GM12878 (cell line): ENCODE data around the gene USP37. TPM values are rescaled to one million over a fixed set of nuclear protein-coding genes. Genes with fewer than 3 reads are reported as not detected.

Source experiments
- ATAC-seq: fragments of 200-7000 bp; cut with Tn5 transposase; 3 replicates; pipeline ENCODE4 v1.9.1; 2020; ENCODE audit warnings: mild to moderate bottlenecking, moderate library complexity
- BruUV-seq: library from RNA; stranded (reverse); fragments of 400-500 nt; replicated peaks from 2 replicates; lab custom pipeline; 2021; lab: Mats Ljungman, UMichigan
- CTCF ChIA-PET: fragments of 300-600 bp; sonication (Branson Sonifier 250); formaldehyde crosslinking; extraction: SDS; loops from one replicate; lab custom pipeline; 2021; ENCODE audit warnings: inconsistent platforms; lab: Yijun Ruan, JAX
- POLR2A ChIA-PET: fragments of 350-600 bp; formaldehyde crosslinking; extraction: SDS; loops from one replicate; lab custom pipeline; 2021; ENCODE audit warnings: inconsistent platforms; lab: Charles Lee
- RAD21 ChIA-PET: fragments of 300-600 bp; sonication (Branson Sonifier 250); formaldehyde crosslinking; loops from one replicate; lab custom pipeline; 2023; ENCODE audit warnings: antibody characterized with exemption; ENCODE audit not compliant: unreplicated experiment; lab: Charles Lee
- SMC1A ChIA-PET: fragments of 300-600 bp; sonication (Branson Sonifier 250); formaldehyde crosslinking; loops from one replicate; lab custom pipeline; 2023; ENCODE audit not compliant: unreplicated experiment, uncharacterized antibody; lab: Charles Lee
- DNase-seq: peaks from one replicate; pipeline ENCODE4 v3.0.0-alpha.2; 2011; ENCODE audit warnings: low read depth, low spot score
- FAIRE-seq: peaks from 3 replicates; lab custom pipeline; 2011; peaks lifted over from hg19 to GRCh38; lab: Jason Lieb, UNC
- H2AFZ ChIP-seq: 2 replicates; pipeline ENCODE4 v1.6.0; 2011; ENCODE audit warnings: low read depth, low read length, control low read depth; ENCODE audit not compliant: control insufficient read depth
- H3K27ac ChIP-seq: 2 replicates; pipeline ENCODE4 v1.5.1; 2011; ENCODE audit warnings: control low read depth; ENCODE audit not compliant: control insufficient read depth, insufficient read depth
- H3K27me3 ChIP-seq, 2 experiments: replicated peaks in 1 of 2; 2 replicates each; pipeline versions ENCODE4 v1.6.0 to v1.6.1; 2011; ENCODE audit warnings: low read length in 1 of 2; ENCODE audit not compliant: control insufficient read depth in 2 of 2, insufficient read depth in 2 of 2
- H3K36me3 ChIP-seq, 2 experiments: 2 replicates each; pipeline ENCODE4 v1.5.1; 2011; ENCODE audit warnings: low read length in 1 of 2; ENCODE audit not compliant: control insufficient read depth in 2 of 2, insufficient read depth in 2 of 2
- H3K4me1 ChIP-seq: 2 replicates; pipeline ENCODE4 v1.6.1; 2011; ENCODE audit warnings: mild to moderate bottlenecking, low read length, moderate library complexity, mixed read lengths; ENCODE audit not compliant: control insufficient read depth, insufficient read depth
- H3K4me2 ChIP-seq: 2 replicates; pipeline ENCODE4 v1.6.0; 2011; ENCODE audit warnings: control low read depth; ENCODE audit not compliant: control insufficient read depth, insufficient read depth
- H3K4me3 ChIP-seq: fragments of 200-600 bp; sonication (generic); 2 replicates; pipeline ENCODE4 v1.5.1; 2016
- H3K79me2 ChIP-seq: 2 replicates; pipeline ENCODE4 v1.6.0; 2011; ENCODE audit warnings: low read length; ENCODE audit not compliant: control insufficient read depth, insufficient read depth
- H3K9ac ChIP-seq: 2 replicates; pipeline ENCODE4 v1.8.0; 2011; ENCODE audit warnings: low read length, control low read depth, mixed read lengths; ENCODE audit not compliant: control insufficient read depth, insufficient read depth
- H3K9me3 ChIP-seq: replicated peaks from 3 replicates; pipeline ENCODE4 v1.5.1; 2011; ENCODE audit warnings: mild to moderate bottlenecking, low read length; ENCODE audit not compliant: control insufficient read depth, insufficient read depth
- H4K20me1 ChIP-seq: 2 replicates; pipeline ENCODE4 v1.6.0; 2011; ENCODE audit not compliant: control insufficient read depth, insufficient read depth
- BHLHE40 ChIP-seq, 2 experiments: fragments of 450-650 bp in 1 of 2; IDR thresholded peaks; 2 replicates each; pipeline ENCODE4 v1.6.1; 2011 to 2017; ENCODE audit warnings: low read depth in 2 of 2, borderline replicate concordance in 1 of 2, improper control_type of control experiment in 1 of 2, low read length in 1 of 2, mild to moderate bottlenecking in 1 of 2
- CHD1 ChIP-seq: IDR thresholded peaks from 2 replicates; pipeline ENCODE4 v1.6.1; 2012; ENCODE audit warnings: low read depth, low read length, improper control_type of control experiment
- FOXM1 ChIP-seq: IDR thresholded peaks from 2 replicates; pipeline ENCODE4 v1.6.1; 2012; ENCODE audit warnings: low read depth, mild to moderate bottlenecking, inconsistent platforms, low read length, moderate library complexity
- GABPA ChIP-seq: IDR thresholded peaks from 2 replicates; pipeline ENCODE4 v1.6.1; 2014; ENCODE audit warnings: antibody characterized with exemption, low read depth, mild to moderate bottlenecking, inconsistent platforms
- GATAD2B ChIP-seq: fragments of 450-650 bp; conservative IDR thresholded peaks from 2 replicates; pipeline ENCODE4 v1.6.1; 2017; ENCODE audit warnings: low read depth, mild to moderate bottlenecking, moderate library complexity
- PAX5 ChIP-seq: IDR thresholded peaks from 2 replicates; pipeline ENCODE4 v1.6.1; 2011; ENCODE audit warnings: low read depth, low read length, borderline replicate concordance
- PML ChIP-seq: IDR thresholded peaks from 2 replicates; pipeline ENCODE4 v1.6.1; 2012; ENCODE audit warnings: low read length, inconsistent platforms
- POLR2AphosphoS5 ChIP-seq: IDR thresholded peaks from 2 replicates; pipeline ENCODE4 v1.6.1; 2011; ENCODE audit warnings: mild to moderate bottlenecking, low read length, inconsistent platforms
- RB1 ChIP-seq: fragments of 450-650 bp; formaldehyde crosslinking; IDR thresholded peaks from 2 replicates; pipeline ENCODE4 v1.6.1; 2017; ENCODE audit warnings: mild to moderate bottlenecking, borderline replicate concordance
- SMC3 ChIP-seq: IDR thresholded peaks from 2 replicates; pipeline ENCODE4 v1.6.1; 2011; ENCODE audit warnings: low read length, improper control_type of control experiment, borderline replicate concordance
- SPI1 ChIP-seq: IDR thresholded peaks from 2 replicates; pipeline ENCODE4 v1.6.1; 2011; ENCODE audit warnings: low read depth, mild to moderate bottlenecking, low read length, moderate library complexity, borderline replicate concordance; ENCODE audit not compliant: insufficient read depth
- USF1 ChIP-seq: IDR thresholded peaks from 2 replicates; pipeline ENCODE4 v1.6.1; 2011; ENCODE audit warnings: borderline replicate concordance, low read depth, mild to moderate bottlenecking, moderate library complexity, mixed read lengths, low read length; ENCODE audit not compliant: insufficient read depth; ENCODE audit errors: extremely low read length
- YBX1 ChIP-seq: fragments of 450-650 bp; IDR thresholded peaks from 2 replicates; pipeline ENCODE4 v1.6.1; 2016; ENCODE audit warnings: antibody characterized with exemption
- ZBED1 ChIP-seq: IDR thresholded peaks from 2 replicates; pipeline ENCODE4 v1.6.1; 2016; ENCODE audit warnings: borderline replicate concordance
- WGBS: methylation state at CpG from one replicate; pipeline ENCODE4 v1.1.6; 2016; ENCODE audit warnings: low lambda C conversion rate; ENCODE audit not compliant: insufficient replicate concordance, insufficient coverage; ENCODE audit errors: missing lambda C conversion rate; 5-methylcytosine and 5-hydroxymethylcytosine counted together
- in situ Hi-C: fragments of 300-500 bp; cut with MboI; formaldehyde crosslinking; loops from 9 replicates; pipeline ENCODE4 v1.14.3; 2018; ENCODE audit warnings: mixed read lengths
- intact Hi-C: fragments of 100-400 bp; cut with micrococcal nuclease; formaldehyde crosslinking; loops from one replicate; pipeline ENCODE4 v1.14.2; 2022; ENCODE audit not compliant: unreplicated experiment
- polyA plus RNA-seq, 11 experiments: library from polyadenylated mRNA; depleted of rRNA in 4 of 11; unstranded in 6 of 11; stranded (reverse) in 5 of 11; fragments of >200 nt; fragmentation: Nextera tagmentation in 4 of 11; fragmentation: Illumina TruSeq in 1 of 11; extraction: Ambion mirVana in 4 of 11; extraction: Trizol in 1 of 11; gene quantifications; 1 replicate in 1 of 11; 2 replicates in 10 of 11; pipeline versions ENCODE4 v1.2.1 to v1.2.3, GENCODE V29; 2011 to 2016; ENCODE audit warnings: inconsistent platforms in 2 of 11, missing spikeins in 2 of 11, low read depth in 1 of 11
- total RNA-seq, 4 experiments: library from RNA; depleted of rRNA in 3 of 4; stranded (reverse); fragments of >200 nt in 3 of 4; fragmentation: Illumina TruSeq in 1 of 4; extraction: Trizol in 1 of 4; gene quantifications; 2 replicates each; pipeline versions ENCODE4 v1.2.1 to v1.2.3, GENCODE V29; 2013 to 2021
- TF ChIP-seq, protein P1 (sequence below): fragments of 450-650 bp; IDR thresholded peaks from 2 replicates; pipeline ENCODE4 v1.6.1; 2018; ENCODE audit warnings: mild to moderate bottlenecking, low read depth, moderate library complexity; ENCODE audit not compliant: partially characterized antibody
- TF ChIP-seq, protein P2 (sequence below): fragments of 450-650 bp; IDR thresholded peaks from 2 replicates; pipeline ENCODE4 v1.6.1; 2017; ENCODE audit warnings: low read depth, mild to moderate bottlenecking, moderate library complexity

USP37 gene
- total and polyA plus RNA-seq, 10 of the 15 experiments (the other 5 are each of a cell fraction or from before 2014, with no cell fraction given) = 2.8 to 16.0 (median 10.4) TPM

DNA sequence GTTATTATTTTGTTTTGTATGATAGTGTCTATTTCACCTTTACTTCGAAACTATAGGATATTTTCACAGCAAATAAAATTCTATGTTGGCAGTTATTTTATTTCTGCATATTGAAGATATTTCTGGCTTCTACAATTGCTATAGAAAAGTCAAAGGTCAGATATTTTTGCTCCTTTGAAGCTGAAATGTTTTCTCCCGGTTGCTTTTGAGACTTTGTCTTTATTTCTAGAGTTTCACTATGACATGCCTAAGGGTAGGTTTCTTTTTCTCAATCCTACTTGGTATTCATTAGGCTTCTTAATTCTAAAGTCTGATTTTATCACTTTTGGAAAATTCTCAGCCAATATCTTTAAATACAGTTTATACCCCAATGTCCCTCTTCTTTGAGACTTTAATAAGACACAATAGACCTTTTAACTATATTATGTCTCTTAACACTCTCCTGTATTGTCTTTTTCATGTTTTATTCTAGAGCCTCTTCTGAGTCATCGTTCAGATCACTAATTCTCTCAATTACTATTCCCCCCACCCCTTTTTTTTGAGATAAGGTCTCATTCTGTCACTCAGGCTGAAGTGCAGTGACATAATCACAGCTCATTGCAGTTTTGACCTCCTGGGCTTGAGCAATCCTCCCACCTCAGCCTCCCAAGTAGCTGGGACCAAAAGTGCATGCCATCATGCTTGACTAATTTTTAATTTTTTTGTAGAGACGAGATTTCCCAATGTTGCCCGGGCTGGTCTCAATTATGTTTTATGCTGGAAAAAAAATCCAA is 50.5 kb downstream of the USP37 start:
- H3K4me1 ChIP-seq = peaks cover 31% of the 10 kb centered on the region
- FAIRE-seq = peak; percentile 38
- H3K4me3 ChIP-seq = peak overlapping the region; percentile 8; the same call in 1 of the 2 replicates
- H3K9me3 ChIP-seq = peaks cover 5% of the 10 kb centered on the region
- peak overlapping the region; percentile 29; the same call in 1 of the 2 replicates for H3K9ac ChIP-seq
- ChIA-PET RAD21 (interaction anchor here (0.7 to 1.5 kb wide), 2 partner anchors 32 to 731 kb away, joined by 3 to 4 read pairs; no protein-coding TSS in a partner anchor), CTCF (interaction anchor here (0.6 to 2.1 kb wide), 6 partner anchors 8 to 92 kb away, joined by 3 to 7 read pairs (median 5); no protein-coding TSS in a partner anchor), POLR2A (interaction anchor here (0.6 to 1.2 kb wide), 3 partner anchors 11 to 59 kb away, joined by 3 read pairs; no protein-coding TSS in a partner anchor), SMC1A (interaction anchor here (1.1 to 2.8 kb wide), 9 partner anchors 8 to 216 kb away, joined by 3 to 8 read pairs (median 3); no protein-coding TSS in a partner anchor)
- peaks cover 1 to 3% of the 10 kb centered on the region in 2 experiments; a peak in 3 of 4 replicates for H3K36me3 ChIP-seq
- H4K20me1 ChIP-seq = no peaks in the 10 kb centered on the region
- in situ Hi-C loops = no loop called here
- DNase-seq = peak; percentile 37
- peak overlapping the region; percentile 81 for H3K27ac ChIP-seq
- 31% methylated on average over 5 of the region's 5 CpGs for WGBS
- peak; percentile 90 for ATAC-seq
- no peaks in the 10 kb centered on the region; the same call in none of the 2 replicates for H3K79me2 ChIP-seq
- peak overlapping the region; percentile 50; the same call in 1 of the 2 replicates for H2AFZ ChIP-seq
- intact Hi-C loops = loop anchor here (5.0 kb wide), 1 partner anchor 50 kb away; the partner anchor contains the start of genes CNOT9 and USP37
- no TSS peak for BruUV-seq
- peak overlapping the region; percentile 6 for H3K4me2 ChIP-seq
- H3K27me3 ChIP-seq = no peaks in the 10 kb centered on the region
- TF ChIP-seq YBX1 (no peak), SMC3 (no peak), GATAD2B (no peak), SPI1 (no peak), PAX5 (no peak), BHLHE40 (IDR thresholded peaks at IDR 0.05; ENCODE audit: borderline replicate concordance in 1 of 2, low read depth in 2 of 2, low read length in 1 of 2) (no peak), CHD1 (no peak), ZBED1 (no peak), PML (no peak), FOXM1 (0 out of 2 replicates have a peak, but pooled peaks have one; percentile 30), GABPA (no peak), USF1 (no peak), RB1 (no peak), POLR2AphosphoS5 (no peak)
- TF ChIP-seq, protein P1, sequence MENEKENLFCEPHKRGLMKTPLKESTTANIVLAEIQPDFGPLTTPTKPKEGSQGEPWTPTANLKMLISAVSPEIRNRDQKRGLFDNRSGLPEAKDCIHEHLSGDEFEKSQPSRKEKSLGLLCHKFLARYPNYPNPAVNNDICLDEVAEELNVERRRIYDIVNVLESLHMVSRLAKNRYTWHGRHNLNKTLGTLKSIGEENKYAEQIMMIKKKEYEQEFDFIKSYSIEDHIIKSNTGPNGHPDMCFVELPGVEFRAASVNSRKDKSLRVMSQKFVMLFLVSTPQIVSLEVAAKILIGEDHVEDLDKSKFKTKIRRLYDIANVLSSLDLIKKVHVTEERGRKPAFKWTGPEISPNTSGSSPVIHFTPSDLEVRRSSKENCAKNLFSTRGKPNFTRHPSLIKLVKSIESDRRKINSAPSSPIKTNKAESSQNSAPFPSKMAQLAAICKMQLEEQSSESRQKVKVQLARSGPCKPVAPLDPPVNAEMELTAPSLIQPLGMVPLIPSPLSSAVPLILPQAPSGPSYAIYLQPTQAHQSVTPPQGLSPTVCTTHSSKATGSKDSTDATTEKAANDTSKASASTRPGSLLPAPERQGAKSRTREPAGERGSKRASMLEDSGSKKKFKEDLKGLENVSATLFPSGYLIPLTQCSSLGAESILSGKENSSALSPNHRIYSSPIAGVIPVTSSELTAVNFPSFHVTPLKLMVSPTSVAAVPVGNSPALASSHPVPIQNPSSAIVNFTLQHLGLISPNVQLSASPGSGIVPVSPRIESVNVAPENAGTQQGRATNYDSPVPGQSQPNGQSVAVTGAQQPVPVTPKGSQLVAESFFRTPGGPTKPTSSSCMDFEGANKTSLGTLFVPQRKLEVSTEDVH = no peak
- TF ChIP-seq, protein P2, sequence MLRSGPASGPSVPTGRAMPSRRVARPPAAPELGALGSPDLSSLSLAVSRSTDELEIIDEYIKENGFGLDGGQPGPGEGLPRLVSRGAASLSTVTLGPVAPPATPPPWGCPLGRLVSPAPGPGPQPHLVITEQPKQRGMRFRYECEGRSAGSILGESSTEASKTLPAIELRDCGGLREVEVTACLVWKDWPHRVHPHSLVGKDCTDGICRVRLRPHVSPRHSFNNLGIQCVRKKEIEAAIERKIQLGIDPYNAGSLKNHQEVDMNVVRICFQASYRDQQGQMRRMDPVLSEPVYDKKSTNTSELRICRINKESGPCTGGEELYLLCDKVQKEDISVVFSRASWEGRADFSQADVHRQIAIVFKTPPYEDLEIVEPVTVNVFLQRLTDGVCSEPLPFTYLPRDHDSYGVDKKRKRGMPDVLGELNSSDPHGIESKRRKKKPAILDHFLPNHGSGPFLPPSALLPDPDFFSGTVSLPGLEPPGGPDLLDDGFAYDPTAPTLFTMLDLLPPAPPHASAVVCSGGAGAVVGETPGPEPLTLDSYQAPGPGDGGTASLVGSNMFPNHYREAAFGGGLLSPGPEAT = no peak
